PC-3 (cell line): ENCODE data around the gene MPHOSPH9. TPM values are rescaled to one million over a fixed set of nuclear protein-coding genes. Genes with fewer than 3 reads are reported as not detected.

Experiments
- ATAC-seq: fragments of 200-7000 bp; cut with Tn5 transposase; 2 replicates; pipeline ENCODE4 v1.9.1; 2020; ENCODE audit warnings: mild to moderate bottlenecking, moderate library complexity
- BruUV-seq: library from RNA; stranded (reverse); fragments of 400-500 nt; replicated peaks from 2 replicates; lab custom pipeline; 2021; lab: Mats Ljungman, UMichigan
- CTCF ChIA-PET: fragments of 300-600 bp; sonication (Branson Sonifier 250); formaldehyde crosslinking; loops from one replicate; lab custom pipeline; 2022; ENCODE audit warnings: antibody characterized with exemption; lab: Charles Lee
- POLR2A ChIA-PET: fragments of 300-600 bp; sonication (Branson Sonifier 250); formaldehyde crosslinking; loops from one replicate; lab custom pipeline; 2022; ENCODE audit warnings: antibody characterized with exemption; ENCODE audit not compliant: unreplicated experiment; lab: Charles Lee
- DNase-seq: peaks from one replicate; pipeline ENCODE4 v3.0.0-alpha.2; 2015
- H2AFZ ChIP-seq: fragments of 300-600 bp; sonication (generic); 2 replicates; pipeline ENCODE4 v1.6.0; 2016; ENCODE audit warnings: antibody characterized with exemption, low read length
- H3F3A ChIP-seq: fragments of 300-600 bp; sonication (generic); one replicate; pipeline ENCODE4 v1.6.0; 2017; ENCODE audit warnings: antibody characterized with exemption, low read length, control low read depth, mild to moderate bottlenecking; ENCODE audit not compliant: unreplicated experiment
- H3K27ac ChIP-seq: fragments of 300-600 bp; sonication (generic); 2 replicates; pipeline ENCODE4 v1.5.1; 2016; ENCODE audit warnings: mild to moderate bottlenecking, low read length
- H3K27me3 ChIP-seq: fragments of 300-600 bp; sonication (generic); 2 replicates; pipeline ENCODE4 v1.6.1; 2016; ENCODE audit warnings: low read length, mixed read lengths
- H3K36me3 ChIP-seq: fragments of 300-600 bp; sonication (generic); 2 replicates; pipeline ENCODE4 v1.6.1; 2016; ENCODE audit warnings: low read depth, mixed run types, low read length, mixed read lengths
- H3K4me1 ChIP-seq: fragments of 300-600 bp; sonication (generic); 2 replicates; pipeline ENCODE4 v1.5.1; 2016; ENCODE audit warnings: low read length; ENCODE audit not compliant: insufficient read depth
- H3K4me2 ChIP-seq: fragments of 300-600 bp; sonication (generic); 2 replicates; pipeline ENCODE4 v1.6.0; 2016; ENCODE audit warnings: low read length
- H3K4me3 ChIP-seq: fragments of 300-600 bp; sonication (generic); 2 replicates; pipeline ENCODE4 v1.5.1; 2016; ENCODE audit warnings: mild to moderate bottlenecking, low read length, mixed read lengths
- H3K79me2 ChIP-seq: fragments of 300-600 bp; sonication (generic); 2 replicates; pipeline ENCODE4 v1.6.1; 2017; ENCODE audit warnings: low read length, mixed read lengths
- H3K9ac ChIP-seq: fragments of 300-600 bp; sonication (generic); 2 replicates; pipeline ENCODE4 v1.6.0; 2016; ENCODE audit warnings: mild to moderate bottlenecking, low read length
- H3K9me2 ChIP-seq: fragments of 300-600 bp; sonication (generic); replicated peaks from 2 replicates; pipeline ENCODE4 v1.6.1; 2016; ENCODE audit warnings: mixed run types, low read length, mixed read lengths
- H3K9me3 ChIP-seq: fragments of 300-600 bp; sonication (generic); 2 replicates; pipeline ENCODE4 v1.6.1; 2016; ENCODE audit warnings: low read length, mixed read lengths
- H4K20me1 ChIP-seq: fragments of 300-600 bp; sonication (generic); 2 replicates; pipeline ENCODE4 v1.6.1; 2016; ENCODE audit warnings: low read length, mixed read lengths
- CTCF ChIP-seq: fragments of 300-600 bp; sonication (generic); conservative IDR thresholded peaks from 2 replicates; pipeline ENCODE4 v1.5.1; 2017; ENCODE audit warnings: antibody characterized with exemption, low read depth, mild to moderate bottlenecking, low read length
- EZH2 ChIP-seq: fragments of 300-600 bp; sonication (generic); IDR thresholded peaks from one replicate; pipeline ENCODE4 v1.6.1; 2017; ENCODE audit warnings: antibody characterized with exemption, mild to moderate bottlenecking, low read length; ENCODE audit not compliant: unreplicated experiment
- EZH2phosphoT487 ChIP-seq: fragments of 300-600 bp; sonication (generic); IDR thresholded peaks from 2 replicates; pipeline ENCODE4 v1.6.1; 2018; ENCODE audit warnings: mild to moderate bottlenecking, antibody characterized with exemption, low read length, borderline replicate concordance
- intact Hi-C: fragments of 100-400 bp; cut with micrococcal nuclease; formaldehyde crosslinking; loops from 2 replicates; pipeline ENCODE4 v1.9.0; 2023
- total RNA-seq: library from RNA; depleted of rRNA; stranded (reverse); fragments of >200 nt; gene quantifications from 2 replicates; pipeline ENCODE4 v1.2.3, GENCODE V29; 2014

The MPHOSPH9 gene
- total RNA-seq, 1 experiment from 2014 or later: 42.5 TPM

- Histone ChIP-seq H3K27ac (no peak overlapping the region), H3K27me3 (no peaks in the 10 kb centered on the region), H3K79me2 (peaks cover 49% of the 10 kb centered on the region), H3K9me2 (no peaks in the 10 kb centered on the region), H3K4me3 (no peak overlapping the region), H3K4me2 (no peak overlapping the region), H3K4me1 (peaks cover 7% of the 10 kb centered on the region; the same call in 1 of the 2 replicates), H3F3A (no peaks in the 10 kb centered on the region), H4K20me1 (no peaks in the 10 kb centered on the region), H3K9me3 (no peaks in the 10 kb centered on the region), H3K9ac (no peak overlapping the region), H2AFZ (no peak overlapping the region), H3K36me3 (peaks cover 5% of the 10 kb centered on the region; the same call in 1 of the 2 replicates)
- ChIA-PET CTCF (interaction anchor here (0.6 to 1.7 kb wide), 4 partner anchors 194 to 453 kb away, joined by 3 to 19 read pairs (median 4); no protein-coding TSS in a partner anchor), POLR2A (no interaction called here)
- no TSS peak for BruUV-seq
- no peak for ATAC-seq
- no peak for DNase-seq
- no peak for TF ChIP-seq CTCF
- TF ChIP-seq EZH2: no peak
- TF ChIP-seq EZH2phosphoT487: no peak
- intact Hi-C loops: loop anchor here (1.0 kb wide), 1 partner anchor 196 kb away; no protein-coding TSS in a partner anchor
Observed at GRCh38 chr12:123238961-123239360, 6.0 kb upstream of the MPHOSPH9 start.

GRCh38 chr12:123238330-123238682, 5.4 kb upstream of the MPHOSPH9 start:
- Histone ChIP-seq H3K36me3 (peaks cover 5% of the 10 kb centered on the region; the same call in 1 of the 2 replicates), H3K9ac (no peak overlapping the region), H3K9me2 (no peaks in the 10 kb centered on the region), H3K4me3 (no peak overlapping the region), H3K4me1 (peaks cover 7% of the 10 kb centered on the region; the same call in 1 of the 2 replicates), H3K79me2 (peaks cover 52% of the 10 kb centered on the region), H3K4me2 (no peak overlapping the region), H4K20me1 (no peaks in the 10 kb centered on the region), H3K9me3 (no peaks in the 10 kb centered on the region), H3K27ac (no peak overlapping the region), H2AFZ (no peak overlapping the region), H3F3A (no peaks in the 10 kb centered on the region), H3K27me3 (no peaks in the 10 kb centered on the region)
- BruUV-seq: no TSS peak
- no peak for DNase-seq
- CTCF ChIA-PET: interaction anchor here (0.5 to 1.7 kb wide), 17 partner anchors 9 to 291 kb away, joined by 3 to 19 read pairs (median 5); partner anchors contain the start of gene OGFOD2
- intact Hi-C loops: loop anchor here (1.0 kb wide), 1 partner anchor 195 kb away; no protein-coding TSS in a partner anchor
- TF ChIP-seq EZH2 (no peak), EZH2phosphoT487 (no peak), CTCF (no peak)
- ATAC-seq: no peak
- POLR2A ChIA-PET: interaction anchor here (0.6 to 0.7 kb wide), 6 partner anchors 21 to 357 kb away, joined by 3 to 4 read pairs (median 4); no protein-coding TSS in a partner anchor
